Measurements from ENCODE around the gene MAPK13.

GRCh38 chr6:36136034-36136433 lies 5.7 kb downstream of the MAPK13 start:
- TF ChIP-seq CTCF (IDR thresholded peaks at IDR 0.05) = no peak
- no peak for TF ChIP-seq ZNF512 (CRISPR knock-in tag; IDR thresholded peaks at IDR 0.05; ENCODE audit: borderline replicate concordance)
- no peak for TF ChIP-seq JAZF1 (CRISPR knock-in tag; IDR thresholded peaks at IDR 0.05)

All from WTC11 (cell line).